Right renal cortex interstitium (tissue), 3 donors: Measurements from ENCODE around the gene CD209. TPM values are rescaled to one million over a fixed set of nuclear protein-coding genes. Genes with fewer than 3 reads are reported as not detected.

Experiments used
- DNase-seq, 3 donors: peaks; one replicate each; pipeline ENCODE4 v3.0.0-alpha.2; 2013; ENCODE audit warnings: low read depth in 3 of 3, low spot score in 2 of 3
- polyA plus RNA-seq, 3 donors: library from polyadenylated mRNA; unstranded; fragments of 120-200 nt; gene quantifications; one replicate each; pipeline ENCODE4 v1.2.1, GENCODE V29; 2013; ENCODE audit not compliant: insufficient read length in 3 of 3

The CD209 gene
- polyA plus RNA-seq, 3 donors, result 0.94 to 1.4 (median 1.3) TPM

GRCh38 chr19:7706955-7707456 lies 40.3 kb downstream of the CD209 start:
- DNase-seq, result no peak

GRCh38 chr19:7706188-7706954 lies 41.0 kb downstream of the CD209 start:
- DNase-seq, result no peak

- no peak for DNase-seq
These were observed 41.7 kb downstream of the CD209 start for GRCh38 chr19:7705387-7706187.

- DNase-seq, result no peak
These were observed 42.9 kb downstream of the CD209 start for GRCh38 chr19:7704280-7705060.

GRCh38 chr19:7703332-7703731 lies 44.0 kb downstream of the CD209 start:
- no peak for DNase-seq

GRCh38 chr19:7701654-7702457 lies 45.5 kb downstream of the CD209 start, which contains the start of gene FCER2:
FCER2 (minus strand) TSS chr19:7702131; CDS start chr19:7699760, 2,371 bp downstream.
- no peak for DNase-seq

GRCh38 chr19:7701049-7701653 lies 46.2 kb downstream of the CD209 start:
- DNase-seq, result no peak

GRCh38 chr19:7699417-7700401 lies 47.6 kb downstream of the CD209 start:
- no peak for DNase-seq

GRCh38 chr19:7699003-7699402 lies 48.3 kb downstream of the CD209 start:
- no peak for DNase-seq

- no peak for DNase-seq
These were observed 48.8 kb downstream of the CD209 start for GRCh38 chr19:7698583-7698982.

- no peak for DNase-seq
These were observed 49.5 kb downstream of the CD209 start for GRCh38 chr19:7697721-7698287.

GRCh38 chr19:7694499-7694898 lies 52.8 kb downstream of the CD209 start:
- DNase-seq, result no peak

- no peak for DNase-seq
These were observed 54.8 kb downstream of the CD209 start for GRCh38 chr19:7692417-7693088.

- DNase-seq, result no peak
These were observed 55.8 kb downstream of the CD209 start for GRCh38 chr19:7691497-7691896.

- DNase-seq, result no peak
These were observed 56.5 kb downstream of the CD209 start for GRCh38 chr19:7690779-7691258.
